ENCODE measurements around the gene MYBL2.
A peak's percentile ranks its signal among the peaks of the same experiment; 100 is the strongest.

The MYBL2 gene

DNA sequence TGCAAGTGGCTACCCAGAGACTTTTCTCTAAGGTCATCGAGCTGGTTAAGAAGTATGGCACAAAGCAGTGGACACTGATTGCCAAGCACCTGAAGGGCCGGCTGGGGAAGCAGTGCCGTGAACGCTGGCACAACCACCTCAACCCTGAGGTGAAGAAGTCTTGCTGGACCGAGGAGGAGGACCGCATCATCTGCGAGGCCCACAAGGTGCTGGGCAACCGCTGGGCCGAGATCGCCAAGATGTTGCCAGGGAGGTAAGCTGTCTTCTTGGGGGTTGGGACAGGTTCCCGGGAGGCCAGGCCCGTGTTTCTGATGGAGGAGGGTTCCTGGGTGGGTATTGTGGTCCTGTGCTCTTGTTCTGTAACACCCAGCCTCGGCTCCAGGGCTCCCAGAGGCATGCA is 19.9 kb downstream of the MYBL2 start:
- DNase-seq = no peak

DNA sequence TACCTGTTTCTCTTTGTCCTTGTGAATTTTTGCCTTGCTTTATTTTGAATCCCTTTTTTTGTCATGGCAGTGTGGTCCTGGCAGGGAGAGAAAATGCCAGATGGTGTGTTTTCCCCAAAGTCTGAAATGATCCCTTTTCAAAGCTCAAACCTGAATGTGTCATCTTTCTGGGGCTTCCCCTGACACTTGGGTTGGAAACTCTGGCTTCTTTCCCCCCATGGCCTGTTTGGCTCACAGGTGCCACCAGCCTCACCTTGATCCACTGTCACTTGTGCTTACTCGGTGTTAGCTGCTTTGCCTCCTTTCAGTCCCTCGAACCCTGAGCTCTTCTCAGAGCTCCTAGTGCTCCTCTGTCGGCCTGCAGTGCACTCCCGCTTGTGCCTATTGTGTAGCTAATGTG is 22.3 kb downstream of the MYBL2 start:
- no peak for DNase-seq

DNA sequence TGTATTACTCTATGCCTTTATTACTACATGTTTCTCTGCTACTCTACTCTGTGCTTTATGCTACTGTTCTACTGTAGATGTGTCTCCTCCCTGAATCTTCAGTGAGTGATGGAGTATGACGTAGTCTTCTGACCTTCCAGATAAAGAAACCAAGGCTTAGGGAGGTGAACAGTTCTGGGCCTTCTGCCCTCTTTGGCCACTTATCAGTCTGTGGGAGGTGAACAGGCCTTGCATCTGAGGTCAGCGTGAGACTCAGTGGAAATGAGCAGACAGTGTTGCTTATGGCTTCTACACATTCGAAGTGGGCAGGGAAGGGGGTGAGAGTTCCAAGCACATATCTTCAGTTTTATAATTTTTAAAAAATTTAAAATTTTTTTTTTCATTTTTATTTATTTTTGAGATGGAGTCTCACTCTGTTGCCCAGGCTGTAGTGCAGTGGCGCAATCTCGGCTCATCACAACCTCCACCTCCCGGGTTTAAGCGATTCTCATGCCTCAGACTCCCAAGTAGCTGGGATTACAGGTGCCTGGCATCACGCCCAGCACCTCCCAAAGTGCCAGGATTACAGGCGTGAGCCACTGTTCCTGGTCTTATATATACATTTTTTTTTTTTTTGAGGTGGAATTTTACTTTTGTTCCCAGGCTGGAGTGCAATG is 24.2 kb downstream of the MYBL2 start:
- DNase-seq = no peak

DNA sequence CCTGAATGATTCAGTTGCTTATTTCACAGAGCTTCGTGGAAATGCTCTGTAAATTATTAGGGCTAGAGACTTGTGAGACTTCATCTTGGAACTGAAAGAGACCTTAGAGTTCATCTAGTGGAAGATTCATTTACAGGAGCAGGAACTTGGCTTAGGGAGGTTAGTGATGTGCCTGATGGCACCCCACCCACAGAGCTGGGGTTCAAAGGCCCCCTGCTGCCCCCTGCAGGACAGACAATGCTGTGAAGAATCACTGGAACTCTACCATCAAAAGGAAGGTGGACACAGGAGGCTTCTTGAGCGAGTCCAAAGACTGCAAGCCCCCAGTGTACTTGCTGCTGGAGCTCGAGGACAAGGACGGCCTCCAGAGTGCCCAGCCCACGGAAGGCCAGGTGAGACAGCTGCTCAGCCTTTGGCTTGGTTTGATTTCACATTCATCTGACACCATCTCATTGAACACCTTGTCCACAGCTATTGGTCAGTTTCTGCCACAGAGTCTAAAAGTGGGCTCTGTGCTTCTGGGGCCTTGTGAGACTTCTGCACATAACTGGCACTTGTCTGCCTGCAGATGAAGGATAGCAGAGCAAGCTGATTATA is 25.1 kb downstream of the MYBL2 start:
- DNase-seq = peak in 1 of 2 experiments; percentile 23

DNA sequence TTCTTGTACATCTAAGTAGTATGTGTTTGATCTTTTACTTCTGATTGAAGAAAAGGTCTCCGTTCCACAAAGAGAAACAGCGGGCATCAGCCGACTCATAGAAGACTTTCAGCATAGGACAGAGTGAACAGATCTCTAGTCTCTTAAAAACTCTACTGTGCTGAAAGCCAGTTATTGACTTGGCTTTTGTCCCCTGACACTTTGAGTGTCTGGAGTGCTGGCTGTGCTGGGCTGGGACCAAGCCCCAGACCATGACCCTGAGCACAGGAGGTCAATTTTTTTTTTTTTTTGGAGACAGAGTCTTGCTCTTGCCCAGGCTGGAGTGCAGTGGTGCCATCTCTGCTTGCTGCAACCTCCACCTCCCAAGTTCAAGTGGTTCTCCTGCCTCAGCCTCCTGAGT is 27.8 kb downstream of the MYBL2 start:
- no peak for DNase-seq

DNA sequence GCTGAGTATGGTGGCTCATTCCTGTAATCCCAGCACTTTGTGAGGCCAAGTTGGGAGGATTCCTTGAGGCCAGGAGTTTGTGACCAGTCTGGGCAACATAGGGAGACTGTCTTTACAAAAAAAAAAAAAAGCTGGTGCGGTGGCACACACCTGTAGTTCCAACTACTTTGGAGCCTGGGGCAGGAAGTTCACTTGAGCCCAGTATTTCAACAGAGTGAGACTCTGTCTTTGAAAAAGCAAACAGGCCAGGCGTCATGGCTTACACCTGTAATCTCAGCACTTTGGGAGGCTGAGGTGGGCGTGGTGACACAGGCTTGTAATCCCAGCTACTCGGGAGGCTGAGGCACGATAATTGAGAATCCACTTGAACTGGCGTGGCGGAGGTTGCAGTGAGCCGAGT is 28.7 kb downstream of the MYBL2 start:
- DNase-seq = no peak

DNA sequence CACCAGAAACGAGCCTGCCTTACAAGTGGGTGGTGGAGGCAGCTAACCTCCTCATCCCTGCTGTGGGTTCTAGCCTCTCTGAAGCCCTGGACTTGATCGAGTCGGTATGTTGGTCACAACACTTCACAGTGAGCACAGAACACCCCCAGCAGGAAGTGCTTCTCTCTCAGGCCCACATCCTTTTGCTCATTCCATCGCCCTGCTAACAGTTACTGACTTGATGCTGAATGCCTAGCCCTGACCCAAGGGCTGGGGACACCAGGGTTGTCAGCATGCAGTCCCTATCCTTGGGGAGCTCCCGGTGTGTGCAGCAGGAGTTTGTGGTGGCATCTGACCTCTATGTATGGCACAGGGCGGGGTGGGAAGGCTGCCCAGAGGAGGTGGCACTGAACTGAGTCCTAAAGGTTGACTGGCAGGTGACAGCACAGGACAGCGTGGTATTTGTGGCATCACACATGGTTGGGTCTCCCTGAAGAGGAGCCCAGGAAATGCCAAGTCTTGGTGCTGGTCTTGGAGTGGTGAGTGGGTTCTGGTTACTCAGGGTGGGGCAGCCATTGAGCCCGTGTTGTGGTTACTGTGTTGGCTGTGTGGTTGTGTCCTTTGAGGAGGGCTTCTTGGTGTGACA is 33.1 kb downstream of the MYBL2 start:
- DNase-seq = no peak

DNA sequence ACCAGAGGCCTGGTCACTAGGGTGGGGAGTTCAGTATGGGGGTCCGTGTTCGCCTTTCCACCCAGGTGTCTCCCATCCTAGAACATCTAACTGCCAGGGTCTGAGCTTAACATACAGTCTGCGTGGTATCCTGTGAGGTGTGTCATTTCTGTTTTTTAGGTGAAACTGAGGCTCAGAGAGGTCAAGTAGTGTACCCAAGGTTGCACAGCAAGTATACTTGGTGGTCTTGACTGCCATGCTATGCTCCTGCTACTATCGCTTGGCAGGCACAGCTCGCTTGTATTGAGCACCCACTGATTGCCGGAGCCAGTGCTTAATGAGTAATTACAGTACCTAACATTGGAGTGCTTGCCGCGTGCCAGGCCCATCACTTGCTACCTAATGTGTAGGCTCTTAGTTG is 33.7 kb downstream of the MYBL2 start:
- no peak for DNase-seq

DNA sequence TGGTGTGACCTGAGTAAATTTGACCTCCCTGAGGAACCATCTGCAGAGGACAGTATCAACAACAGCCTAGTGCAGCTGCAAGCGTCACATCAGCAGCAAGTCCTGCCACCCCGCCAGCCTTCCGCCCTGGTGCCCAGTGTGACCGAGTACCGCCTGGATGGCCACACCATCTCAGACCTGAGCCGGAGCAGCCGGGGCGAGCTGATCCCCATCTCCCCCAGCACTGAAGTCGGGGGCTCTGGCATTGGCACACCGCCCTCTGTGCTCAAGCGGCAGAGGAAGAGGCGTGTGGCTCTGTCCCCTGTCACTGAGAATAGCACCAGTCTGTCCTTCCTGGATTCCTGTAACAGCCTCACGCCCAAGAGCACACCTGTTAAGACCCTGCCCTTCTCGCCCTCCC is 35.6 kb downstream of the MYBL2 start:
- no peak for DNase-seq

DNA sequence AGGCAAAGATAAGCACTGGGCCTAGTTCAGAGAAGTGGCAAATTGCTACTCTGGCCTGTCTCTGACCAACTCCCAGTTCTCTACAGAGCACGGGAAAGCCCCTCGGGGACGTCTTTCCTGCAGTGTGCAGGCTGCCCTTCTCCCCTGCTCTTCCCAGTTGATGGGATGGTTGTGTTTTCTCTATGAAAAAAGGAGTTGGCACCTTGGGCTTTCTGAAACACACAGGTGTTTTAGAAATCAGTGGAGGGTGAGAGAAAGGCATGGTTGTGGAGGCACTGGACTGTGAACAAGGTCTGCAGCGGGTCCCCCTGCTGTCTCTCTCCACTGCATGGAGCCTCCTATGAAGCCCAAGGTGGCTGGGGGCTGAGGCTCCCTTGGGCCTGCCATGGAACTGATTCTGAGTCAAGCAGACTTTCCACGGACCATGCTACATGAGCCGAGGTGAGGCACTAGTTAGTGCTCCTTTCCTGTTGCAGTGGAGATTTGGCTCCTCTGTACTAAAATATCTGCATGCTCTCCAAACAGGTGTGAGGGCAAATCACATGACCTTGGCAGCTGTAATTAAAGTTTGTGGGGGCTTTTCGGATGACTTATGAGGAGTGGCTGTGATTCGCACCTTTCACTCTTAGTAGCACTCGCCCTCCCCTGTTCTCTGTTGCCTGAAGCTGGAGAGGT is 43.6 kb downstream of the MYBL2 start:
- no peak for DNase-seq

DNA sequence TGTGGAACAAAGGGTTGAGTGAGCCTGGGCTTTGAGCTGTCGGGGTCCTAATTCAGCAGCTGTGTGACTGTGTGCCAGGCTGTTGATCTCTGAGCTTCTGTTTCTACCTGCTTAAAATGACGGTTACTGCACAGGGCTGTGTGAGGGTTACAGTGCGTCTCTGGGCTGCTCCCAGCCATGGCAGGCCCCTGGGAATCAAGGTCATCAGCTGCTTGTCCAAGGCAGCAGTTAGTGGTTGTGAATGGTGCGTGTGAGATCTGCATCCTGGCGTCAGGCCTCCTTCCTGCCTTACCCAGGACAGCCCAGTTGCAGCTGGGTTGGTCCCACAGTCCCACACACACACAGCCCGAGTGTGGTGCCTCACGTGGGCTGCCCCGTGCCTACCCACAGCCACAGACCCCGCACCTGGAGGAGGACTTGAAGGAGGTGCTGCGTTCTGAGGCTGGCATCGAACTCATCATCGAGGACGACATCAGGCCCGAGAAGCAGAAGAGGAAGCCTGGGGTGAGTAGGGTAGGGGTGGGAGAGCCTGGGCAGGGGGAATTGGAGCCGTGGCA is 44.3 kb downstream of the MYBL2 start:
- DNase-seq = no peak

DNA sequence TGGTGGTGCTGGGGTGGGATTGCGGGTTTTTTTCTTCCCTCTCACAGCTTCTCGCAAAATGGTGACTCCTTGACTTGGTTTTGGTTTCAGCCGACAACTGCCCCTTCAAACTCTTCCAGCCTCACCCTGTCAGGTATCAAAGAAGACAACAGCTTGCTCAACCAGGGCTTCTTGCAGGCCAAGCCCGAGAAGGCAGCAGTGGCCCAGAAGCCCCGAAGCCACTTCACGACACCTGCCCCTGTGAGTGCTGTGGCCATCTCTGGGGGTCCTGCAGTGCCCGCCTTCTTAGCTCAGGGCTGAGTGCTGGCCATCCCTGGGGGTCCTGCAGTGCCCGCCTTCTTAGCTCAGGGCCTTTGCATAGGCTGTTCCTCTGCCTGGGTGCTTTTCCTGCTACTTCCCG is 48.1 kb downstream of the MYBL2 start:
- no peak for DNase-seq

DNA sequence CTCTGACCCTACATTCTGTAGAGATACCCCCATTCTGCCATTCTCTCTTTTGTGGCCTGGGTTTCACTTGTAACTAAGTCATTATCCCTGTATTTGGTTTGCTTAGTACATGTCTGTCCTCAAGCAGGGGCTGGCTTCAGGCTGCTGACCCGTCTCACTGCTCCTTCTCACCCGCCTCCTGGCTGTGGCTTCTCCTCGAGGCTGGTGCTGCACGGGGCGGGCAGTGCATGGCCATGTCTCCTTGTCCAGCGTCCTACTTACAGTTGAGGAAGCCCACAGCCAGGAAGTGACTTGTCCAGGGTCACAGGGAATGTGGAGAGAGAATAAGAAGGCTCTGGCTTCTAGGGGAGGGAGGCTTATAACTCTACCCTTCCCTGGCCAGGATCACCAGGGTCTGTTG is 48.6 kb downstream of the MYBL2 start:
- no peak for DNase-seq

DNA sequence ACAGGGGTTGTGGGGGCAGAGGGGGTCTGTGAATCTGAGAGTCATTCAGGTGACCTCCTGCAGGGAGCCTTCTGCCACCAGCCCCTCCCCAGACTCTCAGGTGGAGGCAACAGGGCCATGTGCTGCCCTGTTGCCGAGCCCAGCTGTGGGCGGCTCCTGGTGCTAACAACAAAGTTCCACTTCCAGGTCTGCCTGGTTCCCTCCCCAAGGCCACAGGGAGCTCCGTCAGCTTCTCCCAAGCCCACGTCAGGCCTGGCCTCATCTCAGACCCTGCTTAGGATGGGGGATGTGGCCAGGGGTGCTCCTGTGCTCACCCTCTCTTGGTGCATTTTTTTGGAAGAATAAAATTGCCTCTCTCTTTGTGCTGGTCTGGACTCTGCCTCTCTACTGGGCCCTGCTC is 49.2 kb downstream of the MYBL2 start:
- DNase-seq = no peak

DNA sequence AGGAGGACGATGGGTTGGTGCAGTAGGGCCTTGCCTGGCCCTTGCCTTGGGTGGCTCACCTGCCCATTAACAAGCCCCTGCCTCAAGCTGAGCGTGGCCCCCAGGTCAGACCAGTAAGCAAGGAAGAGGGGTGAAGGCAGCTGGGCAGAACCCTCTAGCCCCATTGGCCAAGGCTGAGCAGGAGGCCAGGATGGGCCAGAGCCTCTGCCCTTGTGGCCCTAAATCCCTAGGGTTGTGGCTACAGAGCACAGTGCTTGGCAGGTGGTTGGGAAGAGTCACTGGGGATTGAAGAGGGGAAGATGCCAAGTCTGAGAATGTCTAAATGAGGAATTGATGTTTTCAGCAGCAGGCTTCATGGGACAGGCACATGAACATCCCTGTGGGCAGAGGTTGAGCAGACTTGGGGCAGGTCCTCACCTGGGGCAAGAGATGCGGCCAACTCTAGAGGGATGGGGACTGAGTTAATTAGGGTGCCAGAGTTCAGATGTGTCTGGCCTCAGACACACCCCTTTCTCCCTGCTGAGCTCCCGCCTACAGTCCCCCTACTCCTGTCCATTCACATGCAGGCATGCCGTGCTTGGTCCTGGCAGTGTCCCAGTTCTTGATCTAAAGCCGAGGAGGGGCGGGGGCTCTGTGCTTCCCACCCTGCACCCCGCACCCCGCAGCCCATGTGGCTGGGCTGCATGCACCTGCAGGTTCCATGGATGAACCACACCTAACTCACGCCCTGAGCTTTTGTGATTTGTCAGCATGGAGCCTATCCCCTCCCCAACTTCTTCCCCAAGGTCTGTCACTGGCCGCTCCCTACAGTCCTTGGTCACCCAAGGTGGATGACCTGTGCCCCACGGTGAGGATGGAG is 50.1 kb downstream of the MYBL2 start:
- DNase-seq = no peak

DNA sequence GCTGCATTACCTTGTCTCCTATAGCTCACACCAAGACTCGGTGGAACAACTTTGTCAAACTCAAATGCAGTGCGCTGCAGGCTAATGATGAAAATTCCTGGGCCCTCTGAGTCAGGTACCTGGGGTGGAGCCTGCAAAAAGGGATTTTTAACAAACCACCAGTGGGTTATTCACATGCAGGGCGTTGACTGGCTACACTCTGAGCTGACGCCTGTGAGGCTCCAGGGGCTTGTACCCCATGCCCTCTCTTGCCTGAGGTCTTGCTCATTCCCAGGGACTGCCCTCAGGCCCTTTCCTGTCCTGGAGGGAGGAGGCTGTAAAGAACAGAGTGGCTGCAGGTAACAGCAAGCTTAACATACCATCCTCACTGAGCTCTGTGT is 50.7 kb downstream of the MYBL2 start:
- no peak for DNase-seq

DNA sequence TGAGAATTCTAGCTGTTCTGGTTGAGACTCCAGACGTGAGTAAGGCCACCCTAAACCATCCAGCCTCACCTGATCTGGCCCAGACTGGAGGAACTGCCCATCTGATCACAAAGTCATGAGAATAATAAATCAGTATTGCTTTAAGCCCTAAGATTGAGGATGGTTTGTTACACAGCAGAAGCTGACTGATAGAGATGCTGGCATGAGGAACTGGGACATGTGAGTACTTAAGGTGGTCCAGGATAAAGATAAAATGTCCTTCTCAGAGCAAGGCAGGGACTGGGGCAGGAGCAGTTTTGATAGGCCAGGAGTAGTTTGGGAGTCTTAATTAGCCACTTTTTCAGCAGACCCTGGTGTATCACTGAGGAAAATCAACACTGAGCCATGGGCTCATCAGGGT is 53.1 kb downstream of the MYBL2 start:
- DNase-seq = no peak

DNA sequence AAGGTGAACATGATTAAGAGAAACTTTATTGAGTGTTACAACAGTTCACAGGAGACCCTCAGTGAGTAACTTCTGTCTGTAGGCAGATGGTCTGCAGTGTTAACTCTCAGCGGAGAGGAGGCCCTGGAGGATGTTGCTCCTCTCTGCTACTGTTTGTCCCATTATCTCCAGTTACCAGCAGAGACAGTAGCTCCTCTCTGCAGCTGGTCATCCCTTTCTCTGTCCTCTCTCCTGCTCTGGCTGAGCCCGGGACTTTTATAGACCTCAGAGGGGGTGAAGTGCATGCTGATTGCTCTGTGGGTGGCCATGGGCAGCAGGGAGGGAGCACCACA is 54.1 kb downstream of the MYBL2 start:
- DNase-seq = no peak

DNA sequence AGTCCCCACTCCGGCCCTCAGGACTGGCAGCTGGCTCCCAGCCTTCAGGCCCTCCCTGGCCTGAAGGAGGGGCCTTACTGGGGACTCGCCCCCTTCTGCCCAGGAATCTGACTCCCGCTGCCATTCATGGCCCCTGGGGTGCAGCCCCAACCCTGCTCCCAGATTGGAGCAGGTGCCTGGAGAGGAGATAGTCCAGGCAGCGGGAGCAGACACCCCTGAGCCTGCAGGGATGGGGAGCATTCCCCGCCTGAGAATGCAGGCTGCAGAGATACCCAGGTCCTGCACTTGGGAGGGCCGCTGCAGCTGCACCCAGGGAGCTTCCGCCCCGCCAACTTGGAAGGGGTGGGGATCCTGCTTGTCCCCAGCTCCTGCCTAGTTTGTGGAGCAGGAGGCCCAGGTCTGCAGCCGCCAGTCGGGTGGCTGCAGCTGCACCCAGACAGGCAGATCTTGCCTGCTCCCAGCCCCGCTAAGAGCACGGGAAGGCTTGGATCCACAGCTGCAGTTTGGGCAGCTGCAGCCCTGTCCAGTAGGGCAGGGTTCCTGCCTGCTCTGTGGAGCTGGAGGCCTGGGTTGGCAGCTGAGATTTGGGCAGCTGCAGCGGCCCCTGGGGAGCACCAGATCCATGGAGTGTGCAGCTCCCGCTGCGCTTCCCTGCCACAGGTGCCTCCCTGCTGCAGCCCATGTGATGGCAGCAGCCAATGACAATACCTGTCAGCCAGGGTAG is 54.7 kb downstream of the MYBL2 start:
- peak; percentile 52 to 90 for DNase-seq

DNA sequence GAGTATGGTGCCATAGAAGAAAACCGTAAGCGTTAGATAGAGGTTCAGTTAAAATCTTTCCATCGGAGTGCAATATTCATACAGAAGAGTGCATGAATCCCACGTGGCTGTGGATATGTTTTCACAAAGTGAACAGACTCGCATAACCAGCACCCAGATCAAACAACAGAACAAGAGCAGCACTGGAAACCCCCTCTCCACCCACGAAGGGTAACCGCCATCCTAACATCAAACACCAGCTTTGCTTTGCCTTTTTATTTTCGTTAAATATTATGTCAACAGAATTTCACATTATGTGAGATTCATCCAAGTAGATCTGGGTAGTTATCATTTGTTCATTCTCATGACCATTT is 55.2 kb downstream of the MYBL2 start:
- no peak for DNase-seq

DNA sequence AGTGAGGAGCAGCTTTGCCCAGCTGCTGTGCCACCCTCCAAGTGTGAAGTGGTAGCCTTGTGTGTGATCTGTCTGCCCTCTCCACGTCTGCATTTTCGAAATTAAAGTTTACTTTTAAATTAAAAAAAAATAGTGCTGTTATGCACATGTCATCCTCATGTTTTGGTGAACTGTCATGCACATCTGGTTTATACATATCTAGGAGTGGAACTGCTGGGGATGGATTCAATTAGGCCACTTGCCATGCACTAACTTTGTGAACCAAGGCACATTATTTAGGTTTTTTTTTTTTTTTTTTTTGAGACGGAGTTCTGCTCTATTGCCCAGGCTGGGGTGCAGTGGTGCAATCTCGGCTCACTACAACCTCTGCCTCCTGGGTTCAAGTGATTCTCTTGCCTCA is 56.3 kb downstream of the MYBL2 start:
- DNase-seq = no peak

DNA sequence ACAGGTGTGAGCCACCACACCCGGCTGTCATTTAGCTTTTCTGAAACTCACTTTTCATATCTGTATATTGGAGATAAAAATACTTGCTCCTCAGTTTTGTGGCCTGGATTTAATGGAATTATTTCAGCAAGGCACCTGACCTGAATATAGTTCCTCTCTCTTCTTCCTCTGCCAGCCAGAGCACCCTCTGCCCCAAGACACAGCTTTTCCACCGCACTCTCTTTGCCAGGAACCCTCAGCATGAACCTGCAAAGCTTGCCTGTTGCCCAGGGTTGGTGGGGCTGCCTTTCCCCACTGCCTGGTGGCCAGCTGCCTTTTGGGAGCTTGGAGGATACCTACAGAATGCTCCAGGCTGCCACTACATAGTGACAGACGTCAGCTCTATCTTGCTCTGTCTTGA is 56.8 kb downstream of the MYBL2 start:
- DNase-seq = no peak

DNA sequence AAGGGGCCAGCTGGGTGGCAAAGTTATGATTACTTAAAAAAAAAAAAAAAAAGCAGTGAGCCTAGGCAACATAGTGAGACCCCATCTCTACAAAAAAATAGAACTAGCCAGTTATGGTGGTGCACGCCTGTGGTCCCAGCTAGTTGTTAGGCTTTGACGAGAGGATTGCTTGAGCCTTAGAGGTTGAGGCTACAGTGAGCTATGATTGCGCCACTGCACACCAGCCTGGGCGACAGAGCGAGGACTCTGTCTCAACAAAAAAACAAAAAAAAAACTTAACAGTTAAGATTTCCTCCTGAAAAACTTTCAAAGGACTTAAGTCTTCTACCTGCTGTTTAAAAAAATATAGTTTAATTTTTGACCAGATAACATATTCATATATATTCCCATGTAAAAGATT is 57.5 kb downstream of the MYBL2 start:
- DNase-seq = no peak
